IMR-90 (cell line): ENCODE data around the gene NAA35. TPM values are rescaled to one million over a fixed set of nuclear protein-coding genes. Genes with fewer than 3 reads are reported as not detected.

Experiments used
- ATAC-seq: fragments of 200-7000 bp; cut with Tn5 transposase; 2 replicates; pipeline ENCODE4 v1.9.1; 2020; ENCODE audit warnings: low read depth, mild to moderate bottlenecking, moderate library complexity
- BruUV-seq: library from RNA; stranded (reverse); fragments of 400-500 nt; replicated peaks from 2 replicates; lab custom pipeline; 2021; lab: Mats Ljungman, UMichigan
- CTCF ChIA-PET: fragments of 300-600 bp; formaldehyde crosslinking; extraction: SDS; loops from one replicate; lab custom pipeline; 2021; ENCODE audit warnings: antibody characterized with exemption; lab: Yijun Ruan, JAX
- POLR2A ChIA-PET: fragments of 300-600 bp; sonication (Branson Sonifier 250); formaldehyde crosslinking; loops from one replicate; lab custom pipeline; 2022; ENCODE audit warnings: antibody characterized with exemption; ENCODE audit not compliant: unreplicated experiment; lab: Charles Lee
- DNase-seq: peaks from one replicate; pipeline ENCODE4 v3.0.0; 2013
- H2AFZ ChIP-seq: replicated peaks from 2 replicates; pipeline ENCODE3; 2013; ENCODE audit warnings: low read length, mild to moderate bottlenecking; ENCODE audit not compliant: poor library complexity
- H2AK5ac ChIP-seq: 2 replicates; pipeline ENCODE4 v1.6.1; 2013; ENCODE audit warnings: low read depth, low read length, inconsistent platforms
- H2AK9ac ChIP-seq: replicated peaks from 2 replicates; pipeline ENCODE3; 2013; ENCODE audit warnings: mild to moderate bottlenecking, low read depth, low read length, moderate library complexity; ENCODE audit not compliant: poor library complexity
- H2BK120ac ChIP-seq: 2 replicates; pipeline ENCODE4 v1.6.1; 2013; ENCODE audit warnings: low read depth, low read length, inconsistent platforms
- H2BK15ac ChIP-seq: 3 replicates; pipeline ENCODE4 v1.6.1; 2013; ENCODE audit warnings: low read depth, low read length, inconsistent platforms
- H2BK20ac ChIP-seq: 2 replicates; pipeline ENCODE4 v1.6.1; 2013; ENCODE audit warnings: low read depth, mild to moderate bottlenecking, inconsistent platforms, low read length, moderate library complexity
- H2BK5ac ChIP-seq: 2 replicates; pipeline ENCODE4 v1.6.1; 2013; ENCODE audit warnings: mild to moderate bottlenecking, low read depth, low read length, inconsistent platforms; ENCODE audit not compliant: poor library complexity, severe bottlenecking
- H3K14ac ChIP-seq: replicated peaks from 2 replicates; pipeline ENCODE4 v1.6.1; 2013; ENCODE audit warnings: low read depth, low read length, inconsistent platforms
- H3K18ac ChIP-seq: 2 replicates; pipeline ENCODE4 v1.6.1; 2013; ENCODE audit warnings: low read depth, low read length, control low read depth
- H3K23ac ChIP-seq: 2 replicates; pipeline ENCODE4 v1.6.1; 2013; ENCODE audit warnings: low read depth, low read length, inconsistent platforms
- H3K27ac ChIP-seq: 2 replicates; pipeline ENCODE4 v1.5.1; 2013; ENCODE audit warnings: mild to moderate bottlenecking, control low read depth, low read length; ENCODE audit not compliant: insufficient read depth
- H3K27me3 ChIP-seq: 2 replicates; pipeline ENCODE4 v1.6.1; 2013; ENCODE audit warnings: low read length; ENCODE audit not compliant: control insufficient read depth, insufficient read depth
- H3K36me3 ChIP-seq: 2 replicates; pipeline ENCODE4 v1.6.1; 2013; ENCODE audit warnings: low read length, mixed read lengths; ENCODE audit not compliant: control insufficient read depth, insufficient read depth
- H3K4ac ChIP-seq: 2 replicates; pipeline ENCODE4 v1.6.1; 2013; ENCODE audit warnings: low read depth, low read length, inconsistent platforms
- H3K4me1 ChIP-seq: 2 replicates; pipeline ENCODE4 v1.6.1; 2013; ENCODE audit warnings: low read length, mixed read lengths; ENCODE audit not compliant: control insufficient read depth, insufficient read depth
- H3K4me2 ChIP-seq: 2 replicates; pipeline ENCODE4 v1.6.1; 2013; ENCODE audit warnings: low read depth, mild to moderate bottlenecking, control low read depth, low read length, moderate library complexity
- H3K4me3 ChIP-seq: 2 replicates; pipeline ENCODE4 v1.5.1; 2013; ENCODE audit warnings: low read depth, mild to moderate bottlenecking, control low read depth, low read length, moderate library complexity; ENCODE audit not compliant: insufficient read depth
- H3K56ac ChIP-seq: 2 replicates; pipeline ENCODE4 v1.6.1; 2013; ENCODE audit warnings: low read length, inconsistent platforms; ENCODE audit not compliant: insufficient read depth; ENCODE audit errors: extremely low read depth
- H3K79me1 ChIP-seq, 2 experiments: 2 replicates each; pipeline ENCODE4 v1.6.1; 2013; ENCODE audit warnings: low read length in 2 of 2, inconsistent platforms in 1 of 2, low read depth in 1 of 2
- H3K9ac ChIP-seq: 2 replicates; pipeline ENCODE4 v1.6.1; 2013; ENCODE audit warnings: low read depth, low read length, control low read depth
- H3K9me1 ChIP-seq: 2 replicates; pipeline ENCODE4 v1.6.1; 2013; ENCODE audit warnings: low read length, inconsistent platforms; ENCODE audit not compliant: insufficient read depth
- H3K9me3 ChIP-seq: 2 replicates; pipeline ENCODE4 v1.6.1; 2013; ENCODE audit warnings: low read length; ENCODE audit not compliant: control insufficient read depth, insufficient read depth
- H4K20me1 ChIP-seq: 2 replicates; pipeline ENCODE4 v1.6.1; 2013; ENCODE audit warnings: low read length, inconsistent platforms; ENCODE audit not compliant: insufficient read depth
- H4K5ac ChIP-seq: 2 replicates; pipeline ENCODE4 v1.6.1; 2013; ENCODE audit warnings: mild to moderate bottlenecking, low read depth, low read length, control low read depth
- H4K8ac ChIP-seq, 2 experiments: 2 replicates each; pipeline ENCODE4 v1.6.1; 2013; ENCODE audit warnings: low read depth in 2 of 2, low read length in 2 of 2, control low read depth in 1 of 2, inconsistent platforms in 1 of 2
- H4K91ac ChIP-seq: 2 replicates; pipeline ENCODE4 v1.6.1; 2013; ENCODE audit warnings: low read depth, low read length, inconsistent platforms; ENCODE audit not compliant: insufficient read depth
- BHLHE40 ChIP-seq: fragments of 150-350 bp; IDR thresholded peaks from 2 replicates; pipeline ENCODE4 v1.6.1; 2016; ENCODE audit warnings: mild to moderate bottlenecking, low read depth, low read length
- CEBPB ChIP-seq: IDR thresholded peaks from 2 replicates; pipeline ENCODE4 v1.6.1; 2012; ENCODE audit warnings: low read depth, low read length, improper control_type of control experiment
- CTCF ChIP-seq: conservative IDR thresholded peaks from 2 replicates; pipeline ENCODE4 v1.5.1; 2012; ENCODE audit warnings: mild to moderate bottlenecking, low read depth, low read length, improper control_type of control experiment
- FOS ChIP-seq: fragments of 150-350 bp; IDR thresholded peaks from 2 replicates; pipeline ENCODE4 v1.6.1; 2016; ENCODE audit warnings: low read depth, low read length
- MAFK ChIP-seq: IDR thresholded peaks from 2 replicates; pipeline ENCODE4 v1.6.1; 2012; ENCODE audit warnings: low read depth, low read length, improper control_type of control experiment
- MAZ ChIP-seq: IDR thresholded peaks from 2 replicates; pipeline ENCODE4 v1.6.1; 2012; ENCODE audit warnings: low read depth, mild to moderate bottlenecking, low read length, improper control_type of control experiment, moderate library complexity, borderline replicate concordance
- MXI1 ChIP-seq: IDR thresholded peaks from 2 replicates; pipeline ENCODE4 v1.6.1; 2012; ENCODE audit warnings: low read depth, mild to moderate bottlenecking, low read length, moderate library complexity, borderline replicate concordance
- POLR2A ChIP-seq: IDR thresholded peaks from 2 replicates; pipeline ENCODE4 v1.6.1; 2012; ENCODE audit warnings: mild to moderate bottlenecking, low read depth, low read length
- RAD21 ChIP-seq: IDR thresholded peaks from 2 replicates; pipeline ENCODE4 v1.6.1; 2012; ENCODE audit warnings: low read length, improper control_type of control experiment
- RCOR1 ChIP-seq: IDR thresholded peaks from 2 replicates; pipeline ENCODE4 v1.6.1; 2012; ENCODE audit warnings: mild to moderate bottlenecking, low read length, improper control_type of control experiment; ENCODE audit not compliant: insufficient replicate concordance
- RFX5 ChIP-seq: IDR thresholded peaks from 2 replicates; pipeline ENCODE4 v1.8.0; 2012; ENCODE audit warnings: low read depth, mild to moderate bottlenecking, low read length, moderate library complexity
- SMC3 ChIP-seq: fragments of 150-350 bp; IDR thresholded peaks from 2 replicates; pipeline ENCODE4 v1.6.1; 2016; ENCODE audit warnings: low read depth, mild to moderate bottlenecking, antibody characterized with exemption, low read length, moderate library complexity
- whole genome bisulfite sequencing, 2 experiments: methylation state at CpG; one replicate each; pipeline versions ENCODE4 v1.1.5 to v1.1.7; 2013; ENCODE audit warnings: missing lambda C conversion rate in 2 of 2; ENCODE audit not compliant: insufficient read length in 1 of 2; ENCODE audit errors: extremely low coverage in 2 of 2; 5-methylcytosine and 5-hydroxymethylcytosine counted together
- dilution Hi-C: fragments of 300-500 bp; cut with HindIII; formaldehyde crosslinking; loops from one replicate; pipeline ENCODE4 v1.14.3; 2018; ENCODE audit warnings: low sequenced_read_pairs; ENCODE audit not compliant: unreplicated experiment
- in situ Hi-C: fragments of 300-500 bp; cut with MboI; formaldehyde crosslinking; loops from 3 replicates; pipeline ENCODE4 v1.14.3; 2019; ENCODE audit warnings: low sequenced_read_pairs, inconsistent platforms, mixed read lengths
- intact Hi-C: fragments of 100-400 bp; cut with micrococcal nuclease; formaldehyde crosslinking; loops from 2 replicates; pipeline ENCODE4 v1.10.0; 2022
- polyA plus RNA-seq, 3 experiments: library from polyadenylated mRNA; depleted of rRNA; stranded (reverse); fragments of >200 nt; gene quantifications; 2 replicates each; pipeline ENCODE4 v1.2.3, GENCODE V29; 2012; ENCODE audit warnings: low replicate concordance in 1 of 3
- total RNA-seq: library from RNA; depleted of rRNA; stranded (reverse); fragments of >200 nt; gene quantifications from 2 replicates; pipeline ENCODE4 v1.2.3, GENCODE V29; 2012

Gene NAA35
- total and polyA plus RNA-seq, 2 of the 4 experiments (the other 2 are of a cell fraction): 13.1 to 16.5 TPM

GRCh38 chr9:86043999-86044398, 103.1 kb downstream of the NAA35 start:
- no peak overlapping the region for H2BK15ac ChIP-seq
- in situ Hi-C loops: no loop called here
- no peaks in the 10 kb centered on the region; a peak in 1 of 4 replicates for H3K79me1 ChIP-seq
- no peak overlapping the region for H4K5ac ChIP-seq
- ATAC-seq (no peak), DNase-seq (no peak)
- no peak overlapping the region for H3K56ac ChIP-seq
- no peak overlapping the region for H4K91ac ChIP-seq
- no peak for TF ChIP-seq BHLHE40
- no peak for TF ChIP-seq CTCF
- no peak for TF ChIP-seq RFX5
- TF ChIP-seq FOS: no peak
- no peak for TF ChIP-seq RCOR1
- no peak for TF ChIP-seq SMC3
- TF ChIP-seq POLR2A: no peak
- TF ChIP-seq MAFK: no peak
- TF ChIP-seq MXI1: no peak
- TF ChIP-seq MAZ: no peak
- TF ChIP-seq RAD21: no peak
- TF ChIP-seq CEBPB: no peak
- no peak overlapping the region for H3K9ac ChIP-seq
- H3K18ac ChIP-seq: no peak overlapping the region
- H3K4ac ChIP-seq: no peak overlapping the region
- no peak overlapping the region for H2BK120ac ChIP-seq
- H2BK5ac ChIP-seq: no peak overlapping the region
- H3K4me3 ChIP-seq: no peak overlapping the region
- H3K4me1 ChIP-seq: peaks cover 5% of the 10 kb centered on the region; the same call in 1 of the 2 replicates
- no peak overlapping the region for H4K8ac ChIP-seq
- peaks cover 6% of the 10 kb centered on the region for H3K9me1 ChIP-seq
- no peaks in the 10 kb centered on the region for H4K20me1 ChIP-seq
- H3K4me2 ChIP-seq: no peak overlapping the region
- no peak overlapping the region for H2AK9ac ChIP-seq
- no peaks in the 10 kb centered on the region for H3K27me3 ChIP-seq
- POLR2A ChIA-PET: no interaction called here
- H3K9me3 ChIP-seq: no peaks in the 10 kb centered on the region
- H3K23ac ChIP-seq: no peak overlapping the region
- H2BK20ac ChIP-seq: no peak overlapping the region
- dilution Hi-C loops: no loop called here
- no TSS peak for BruUV-seq
- CTCF ChIA-PET: no interaction called here
- H3K14ac ChIP-seq: no peak overlapping the region
- intact Hi-C loops: loop anchor here (10.0 kb wide), 1 partner anchor 231 kb away; no protein-coding TSS in a partner anchor
- no CpG with 5 or more reads among the region's 4 CpGs for WGBS, 2 experiments
- H3K36me3 ChIP-seq: peaks cover 3% of the 10 kb centered on the region; the same call in 1 of the 2 replicates
- H2AFZ ChIP-seq: no peak overlapping the region
- no peak overlapping the region for H2AK5ac ChIP-seq
- no peak overlapping the region for H3K27ac ChIP-seq
